Endothelial cell of umbilical vein (primary cell): ENCODE results near the gene MRGPRF. TPM values are rescaled to one million over a fixed set of nuclear protein-coding genes. Genes with fewer than 3 reads are reported as not detected.

Source experiments
- BruUV-seq: library from RNA; stranded (reverse); fragments of 400-500 nt; replicated peaks from 2 replicates; lab custom pipeline; 2021; lab: Mats Ljungman, UMichigan
- CTCF ChIA-PET: fragments of 300-600, 350-600 bp; sonication (Branson Sonifier 250); formaldehyde crosslinking; loops from one replicate; lab custom pipeline; 2021; ENCODE audit warnings: antibody characterized with exemption, inconsistent platforms; lab: Charles Lee
- POLR2A ChIA-PET: fragments of 300-600, 350-600 bp; sonication (Branson Sonifier 250); formaldehyde crosslinking; loops from one replicate; lab custom pipeline; 2021; ENCODE audit warnings: antibody characterized with exemption, inconsistent platforms; lab: Charles Lee
- DNase-seq: peaks from one replicate; pipeline ENCODE4 v3.0.0-alpha.2; 2011; ENCODE audit warnings: low read depth, low spot score
- FAIRE-seq: peaks from 2 replicates; lab custom pipeline; 2011; peaks lifted over from hg19 to GRCh38; lab: Jason Lieb, UNC
- H2AFZ ChIP-seq: 2 replicates; pipeline ENCODE4 v1.6.0; 2012; ENCODE audit warnings: low read depth, low read length, control low read depth, inconsistent platforms
- H3K27ac ChIP-seq: 2 replicates; pipeline ENCODE4 v1.5.1; 2011; ENCODE audit warnings: low read depth, mild to moderate bottlenecking, control low read depth, low read length, moderate library complexity; ENCODE audit not compliant: insufficient read depth
- H3K27me3 ChIP-seq, 2 experiments: 2 replicates each; pipeline versions ENCODE4 v1.6.0 to v1.6.1; 2011; ENCODE audit warnings: low read length in 2 of 2, mixed read lengths in 1 of 2; ENCODE audit not compliant: control insufficient read depth in 2 of 2, insufficient read depth in 2 of 2
- H3K36me3 ChIP-seq, 2 experiments: 2 replicates in 1 of 2; 3 replicates in 1 of 2; pipeline ENCODE4 v1.5.1; 2011; ENCODE audit warnings: low read length in 2 of 2, mild to moderate bottlenecking in 1 of 2, moderate library complexity in 1 of 2; ENCODE audit not compliant: control insufficient read depth in 2 of 2, insufficient read depth in 2 of 2; ENCODE audit errors: extremely low read depth in 1 of 2
- H3K4me1 ChIP-seq: 3 replicates; pipeline ENCODE4 v1.5.1; 2011; ENCODE audit warnings: mild to moderate bottlenecking, low read length; ENCODE audit not compliant: control insufficient read depth, insufficient read depth; ENCODE audit errors: extremely low read depth
- H3K4me2 ChIP-seq: 2 replicates; pipeline ENCODE4 v1.6.1; 2011; ENCODE audit warnings: low read length, control low read depth, mixed read lengths; ENCODE audit not compliant: insufficient read depth
- H3K4me3 ChIP-seq, 3 experiments: fragments of 200-600 bp in 1 of 3; sonication (generic), shearing (Covaris generic) in 1 of 3; replicated peaks in 1 of 3; 2 replicates each; pipeline ENCODE4 v1.5.1; 2011 to 2016; ENCODE audit warnings: control low read depth in 3 of 3, low read length in 3 of 3, mild to moderate bottlenecking in 2 of 3, inconsistent platforms in 1 of 3, low read depth in 1 of 3, moderate library complexity in 1 of 3; ENCODE audit not compliant: insufficient read depth in 1 of 3
- H3K79me2 ChIP-seq: 2 replicates; pipeline ENCODE4 v1.6.0; 2012; ENCODE audit warnings: low read length, inconsistent platforms; ENCODE audit not compliant: control insufficient read depth, insufficient read depth
- H3K9ac ChIP-seq: replicated peaks from 2 replicates; pipeline ENCODE3; 2011; ENCODE audit warnings: low read length, control low read depth; ENCODE audit not compliant: insufficient read depth; ENCODE audit errors: extremely low read depth
- H3K9me1 ChIP-seq: replicated peaks from 3 replicates; pipeline ENCODE4 v1.6.0; 2011; ENCODE audit warnings: mild to moderate bottlenecking, low read length; ENCODE audit not compliant: control insufficient read depth, insufficient read depth; ENCODE audit errors: extremely low read depth
- H3K9me3 ChIP-seq: replicated peaks from 2 replicates; pipeline ENCODE4 v1.5.1; 2012; ENCODE audit warnings: low read length, inconsistent platforms; ENCODE audit not compliant: control insufficient read depth, insufficient read depth
- H4K20me1 ChIP-seq: replicated peaks from 2 replicates; pipeline ENCODE3; 2011; ENCODE audit warnings: mild to moderate bottlenecking, low read length; ENCODE audit not compliant: control insufficient read depth, insufficient read depth; ENCODE audit errors: extremely low read depth
- CTCF ChIP-seq, 2 donors: IDR thresholded peaks; 1 replicate in 1 of 2; 2 replicates in 1 of 2; pipeline ENCODE4 v1.5.1; 2011; ENCODE audit warnings: low read length in 2 of 2, mild to moderate bottlenecking in 2 of 2, moderate library complexity in 2 of 2, control low read depth in 1 of 2, inconsistent platforms in 1 of 2, low read depth in 1 of 2; ENCODE audit not compliant: insufficient read depth in 1 of 2; ENCODE audit errors: extremely low read depth in 1 of 2
- EZH2 ChIP-seq: IDR thresholded peaks from 2 replicates; pipeline ENCODE4 v1.6.1; 2012; ENCODE audit warnings: borderline replicate concordance, low read depth, mild to moderate bottlenecking, moderate library complexity, low read length, inconsistent platforms; ENCODE audit not compliant: severe bottlenecking
- FOS ChIP-seq: IDR thresholded peaks from 2 replicates; pipeline ENCODE4 v1.6.1; 2011; ENCODE audit warnings: mild to moderate bottlenecking, low read length, moderate library complexity, borderline replicate concordance; ENCODE audit not compliant: insufficient read depth
- GATA2 ChIP-seq: IDR thresholded peaks from 2 replicates; pipeline ENCODE4 v1.7.0; 2011; ENCODE audit warnings: low read depth, mild to moderate bottlenecking, moderate library complexity, mixed read lengths, low read length; ENCODE audit not compliant: insufficient read length, insufficient read depth
- JUN ChIP-seq: IDR thresholded peaks from 2 replicates; pipeline ENCODE4 v1.6.1; 2011; ENCODE audit warnings: borderline replicate concordance, low read depth; ENCODE audit not compliant: insufficient read length, insufficient read depth
- MAX ChIP-seq: IDR thresholded peaks from 2 replicates; pipeline ENCODE4 v1.6.1; 2011; ENCODE audit not compliant: insufficient read depth, insufficient read length
- MYC ChIP-seq: IDR thresholded peaks from one replicate; pipeline ENCODE4 v1.6.1; 2011; ENCODE audit warnings: mild to moderate bottlenecking, low read depth, low read length
- POLR2A ChIP-seq: IDR thresholded peaks from 2 replicates; pipeline ENCODE4 v1.6.1; 2012; ENCODE audit warnings: low read depth, mild to moderate bottlenecking, control low read depth, low read length
- POLR2AphosphoS5 ChIP-seq: IDR thresholded peaks from 2 replicates; pipeline ENCODE4 v1.6.1; 2012; ENCODE audit warnings: low read depth, mild to moderate bottlenecking, control low read depth, low read length, moderate library complexity; ENCODE audit not compliant: insufficient read depth
- dilution Hi-C: fragments of 300-500 bp; cut with MboI; formaldehyde crosslinking; loops from one replicate; pipeline ENCODE4 v1.15.0; 2019; ENCODE audit warnings: low sequenced_read_pairs; ENCODE audit not compliant: extremely low pct_ligation_motif_present
- intact Hi-C: fragments of 100-400 bp; cut with micrococcal nuclease; formaldehyde crosslinking; loops from one replicate; pipeline ENCODE4 v1.10.0; 2022
- polyA plus RNA-seq, 4 experiments: library from polyadenylated mRNA; depleted of rRNA in 3 of 4; stranded (reverse) in 3 of 4; unstranded in 1 of 4; fragments of >200 nt; gene quantifications; 2 replicates each; pipeline versions ENCODE4 v1.2.1 to v1.2.3, GENCODE V29; 2011 to 2012; ENCODE audit warnings: missing spikeins in 1 of 4
- total RNA-seq: library from RNA; stranded (reverse); gene quantifications from 2 replicates; pipeline ENCODE4 v1.2.3, GENCODE V29; 2021

MRGPRF gene
- total and polyA plus RNA-seq, 2 donors (not counting 3 experiments of a cell fraction or from before 2014, with no cell fraction given), result not detected

- Histone ChIP-seq H3K4me3 (no peak overlapping the region), H2AFZ (no peak overlapping the region), H3K36me3 (no peaks in the 10 kb centered on the region), H3K9me3 (no peaks in the 10 kb centered on the region), H3K79me2 (no peaks in the 10 kb centered on the region), H3K9ac (no peak overlapping the region), H3K9me1 (no peaks in the 10 kb centered on the region), H3K27ac (no peak overlapping the region), H3K4me2 (no peak overlapping the region), H3K27me3 (peaks cover 16 to 30% of the 10 kb centered on the region in 2 experiments), H3K4me1 (no peaks in the 10 kb centered on the region), H4K20me1 (no peaks in the 10 kb centered on the region)
- BruUV-seq, result no TSS peak
- ChIA-PET CTCF (no interaction called here), POLR2A (no interaction called here)
- DNase-seq (no peak), FAIRE-seq (no peak)
- dilution Hi-C loops (no loop called here), intact Hi-C loops (no loop called here)
- TF ChIP-seq POLR2AphosphoS5 (no peak), EZH2 (no peak), MYC (no peak), FOS (no peak), GATA2 (no peak)
These were observed 5.1 kb downstream of the MRGPRF start for GRCh38 chr11:69007975-69008381.

GRCh38 chr11:69006816-69007215, 6.2 kb downstream of the MRGPRF start:
- Histone ChIP-seq H4K20me1 (no peaks in the 10 kb centered on the region), H3K27ac (no peak overlapping the region), H3K9ac (no peak overlapping the region), H3K4me2 (no peak overlapping the region), H3K9me3 (no peaks in the 10 kb centered on the region), H3K4me1 (no peaks in the 10 kb centered on the region), H3K79me2 (no peaks in the 10 kb centered on the region), H3K36me3 (no peaks in the 10 kb centered on the region), H3K9me1 (no peaks in the 10 kb centered on the region), H2AFZ (no peak overlapping the region), H3K4me3 (no peak overlapping the region), H3K27me3 (peaks cover 6 to 19% of the 10 kb centered on the region in 2 experiments)
- FAIRE-seq, result no peak
- dilution Hi-C loops (no loop called here), intact Hi-C loops (no loop called here)
- BruUV-seq, result no TSS peak
- no peak for TF ChIP-seq GATA2
- TF ChIP-seq POLR2AphosphoS5, result no peak
- no peak for TF ChIP-seq MYC
- TF ChIP-seq CTCF (IDR thresholded peaks at IDR 0.05; ENCODE audit: extremely low read depth in 1 of 2, insufficient read depth in 1 of 2, low read depth in 1 of 2, low read length in 2 of 2), result no peak
- TF ChIP-seq MAX, result no peak
- no peak for TF ChIP-seq FOS
- TF ChIP-seq JUN, result no peak
- no peak for TF ChIP-seq POLR2A
- ChIA-PET CTCF (no interaction called here), POLR2A (no interaction called here)
- DNase-seq, result no peak
